HG03103 (cell line): ENCODE data around the gene CCL22.
"Not testable (repeated sequence)": the region's sequence is repeated elsewhere in the genome, so short reads cannot be mapped to it uniquely, and the experiment has no call there.

Source experiments
- ATAC-seq: cut with Tn5 transposase; IDR thresholded peaks from one replicate; pipeline ENCODE4 v1.9.1; 2021; ENCODE audit warnings: low read depth; ENCODE audit not compliant: unreplicated experiment

Gene CCL22

GRCh38 chr16:57374067-57374534, 15.5 kb downstream of the CCL22 start:
- no peak for ATAC-seq

GRCh38 chr16:57374925-57375465, 16.4 kb downstream of the CCL22 start:
- ATAC-seq: not testable (repeated sequence)

GRCh38 chr16:57376313-57376818, 17.8 kb downstream of the CCL22 start:
- ATAC-seq: no peak

DNA sequence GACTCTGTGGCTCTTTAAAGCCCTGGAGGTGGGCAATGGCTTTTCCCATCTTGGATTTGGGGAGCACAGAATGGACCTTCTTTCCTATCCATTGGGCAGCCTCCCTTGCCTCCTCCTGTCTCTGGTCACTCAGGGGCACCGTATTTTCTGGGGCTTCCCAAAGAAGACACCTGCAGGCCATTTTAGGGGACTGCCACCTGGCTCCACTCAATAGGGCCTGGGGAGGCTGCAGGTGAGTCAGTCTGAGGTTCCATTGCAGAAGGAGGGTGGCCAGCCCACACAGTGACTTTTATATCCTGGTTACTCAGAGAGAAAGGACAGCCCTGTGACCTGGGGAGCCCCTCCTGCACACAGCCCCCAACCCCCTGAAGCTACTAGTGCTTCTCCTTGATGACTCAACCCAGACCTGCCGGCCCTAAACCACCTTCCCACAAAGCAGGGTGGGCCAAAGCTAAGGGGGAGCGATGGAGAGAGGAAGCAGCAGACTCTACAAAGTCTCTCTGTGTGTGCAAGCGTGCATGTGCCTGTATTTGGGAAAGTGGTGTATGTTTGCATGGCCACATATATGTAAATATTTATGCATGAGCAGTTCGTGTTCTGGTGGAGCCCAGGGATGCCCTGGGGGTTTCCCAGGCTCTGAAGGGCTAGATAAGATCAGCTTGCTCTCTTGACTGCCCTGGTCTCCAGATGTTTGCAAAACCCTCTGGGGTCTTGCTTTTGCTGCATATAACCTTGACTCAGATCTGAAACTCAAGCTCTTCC, 18.7 kb downstream of the CCL22 start:
- peak; percentile 56 for ATAC-seq

DNA sequence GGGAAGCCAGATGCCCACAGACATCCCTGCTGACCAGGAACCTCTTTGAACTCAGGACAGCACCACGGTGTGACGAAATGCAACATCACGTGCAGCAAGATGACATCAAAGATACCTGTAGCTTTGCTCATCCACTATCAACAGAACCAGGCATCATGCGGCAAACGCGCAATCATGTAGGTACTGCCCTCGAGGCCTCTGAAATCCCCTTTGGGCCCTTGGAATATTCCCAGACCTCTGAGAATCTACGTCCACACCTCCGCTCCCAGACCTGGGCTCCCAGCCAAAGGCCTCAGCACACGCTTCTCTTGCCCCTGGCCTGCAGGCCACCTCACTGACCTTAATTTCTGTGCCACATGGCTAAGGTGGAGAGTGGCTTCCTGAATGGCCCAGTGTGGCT, 21.0 kb downstream of the CCL22 start:
- no peak for ATAC-seq

- ATAC-seq: no peak
Observed at GRCh38 chr16:57380671-57381462, 22.3 kb downstream of the CCL22 start.

DNA sequence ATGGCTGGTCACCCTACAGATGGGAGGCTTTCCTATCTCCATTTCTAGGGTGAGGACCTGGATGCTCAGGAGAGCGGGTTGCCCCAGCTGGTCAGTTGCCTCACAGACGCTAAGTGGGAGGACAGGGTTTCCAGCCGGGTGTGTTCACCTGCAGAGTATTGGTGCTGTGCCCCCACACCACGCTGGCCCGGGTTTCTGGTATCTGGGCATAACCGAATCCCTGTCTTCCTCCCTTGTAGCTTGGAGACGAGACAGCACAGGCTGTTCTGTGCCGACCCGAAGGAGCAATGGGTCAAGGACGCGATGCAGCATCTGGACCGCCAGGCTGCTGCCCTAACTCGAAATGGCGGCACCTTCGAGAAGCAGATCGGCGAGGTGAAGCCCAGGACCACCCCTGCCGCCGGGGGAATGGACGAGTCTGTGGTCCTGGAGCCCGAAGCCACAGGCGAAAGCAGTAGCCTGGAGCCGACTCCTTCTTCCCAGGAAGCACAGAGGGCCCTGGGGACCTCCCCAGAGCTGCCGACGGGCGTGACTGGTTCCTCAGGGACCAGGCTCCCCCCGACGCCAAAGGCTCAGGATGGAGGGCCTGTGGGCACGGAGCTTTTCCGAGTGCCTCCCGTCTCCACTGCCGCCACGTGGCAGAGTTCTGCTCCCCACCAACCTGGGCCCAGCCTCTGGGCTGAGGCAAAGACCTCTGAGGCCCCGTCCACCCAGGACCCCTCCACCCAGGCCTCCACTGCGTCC, 23.4 kb downstream of the CCL22 start:
- no peak for ATAC-seq

DNA sequence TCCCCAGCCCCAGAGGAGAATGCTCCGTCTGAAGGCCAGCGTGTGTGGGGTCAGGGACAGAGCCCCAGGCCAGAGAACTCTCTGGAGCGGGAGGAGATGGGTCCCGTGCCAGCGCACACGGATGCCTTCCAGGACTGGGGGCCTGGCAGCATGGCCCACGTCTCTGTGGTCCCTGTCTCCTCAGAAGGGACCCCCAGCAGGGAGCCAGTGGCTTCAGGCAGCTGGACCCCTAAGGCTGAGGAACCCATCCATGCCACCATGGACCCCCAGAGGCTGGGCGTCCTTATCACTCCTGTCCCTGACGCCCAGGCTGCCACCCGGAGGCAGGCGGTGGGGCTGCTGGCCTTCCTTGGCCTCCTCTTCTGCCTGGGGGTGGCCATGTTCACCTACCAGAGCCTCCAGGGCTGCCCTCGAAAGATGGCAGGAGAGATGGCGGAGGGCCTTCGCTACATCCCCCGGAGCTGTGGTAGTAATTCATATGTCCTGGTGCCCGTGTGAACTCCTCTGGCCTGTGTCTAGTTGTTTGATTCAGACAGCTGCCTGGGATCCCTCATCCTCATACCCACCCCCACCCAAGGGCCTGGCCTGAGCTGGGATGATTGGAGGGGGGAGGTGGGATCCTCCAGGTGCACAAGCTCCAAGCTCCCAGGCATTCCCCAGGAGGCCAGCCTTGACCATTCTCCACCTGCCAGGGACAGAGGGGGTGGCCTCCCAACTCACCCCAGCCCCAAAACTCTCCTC, 24.1 kb downstream of the CCL22 start:
- no peak for ATAC-seq

GRCh38 chr16:57383276-57384247, 25.0 kb downstream of the CCL22 start:
- ATAC-seq: no peak

DNA sequence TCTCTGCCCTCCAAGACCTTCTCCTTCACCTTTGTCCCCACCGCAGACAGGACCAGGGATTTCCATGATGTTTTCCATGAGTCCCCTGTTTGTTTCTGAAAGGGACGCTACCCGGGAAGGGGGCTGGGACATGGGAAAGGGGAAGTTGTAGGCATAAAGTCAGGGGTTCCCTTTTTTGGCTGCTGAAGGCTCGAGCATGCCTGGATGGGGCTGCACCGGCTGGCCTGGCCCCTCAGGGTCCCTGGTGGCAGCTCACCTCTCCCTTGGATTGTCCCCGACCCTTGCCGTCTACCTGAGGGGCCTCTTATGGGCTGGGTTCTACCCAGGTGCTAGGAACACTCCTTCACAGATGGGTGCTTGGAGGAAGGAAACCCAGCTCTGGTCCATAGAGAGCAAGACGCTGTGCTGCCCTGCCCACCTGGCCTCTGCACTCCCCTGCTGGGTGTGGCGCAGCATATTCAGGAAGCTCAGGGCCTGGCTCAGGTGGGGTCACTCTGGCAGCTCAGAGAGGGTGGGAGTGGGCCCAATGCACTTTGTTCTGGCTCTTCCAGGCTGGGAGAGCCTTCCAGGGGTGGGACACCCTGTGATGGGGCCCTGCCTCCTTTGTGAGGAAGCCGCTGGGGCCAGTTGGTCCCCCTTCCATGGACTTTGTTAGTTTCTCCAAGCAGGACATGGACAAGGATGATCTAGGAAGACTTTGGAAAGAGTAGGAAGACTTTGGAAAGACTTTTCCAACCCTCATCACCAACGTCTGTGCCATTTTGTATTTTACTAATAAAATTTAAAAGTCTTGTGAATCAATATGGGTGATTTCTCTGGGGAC, 25.9 kb downstream of the CCL22 start:
- ATAC-seq: no peak

DNA sequence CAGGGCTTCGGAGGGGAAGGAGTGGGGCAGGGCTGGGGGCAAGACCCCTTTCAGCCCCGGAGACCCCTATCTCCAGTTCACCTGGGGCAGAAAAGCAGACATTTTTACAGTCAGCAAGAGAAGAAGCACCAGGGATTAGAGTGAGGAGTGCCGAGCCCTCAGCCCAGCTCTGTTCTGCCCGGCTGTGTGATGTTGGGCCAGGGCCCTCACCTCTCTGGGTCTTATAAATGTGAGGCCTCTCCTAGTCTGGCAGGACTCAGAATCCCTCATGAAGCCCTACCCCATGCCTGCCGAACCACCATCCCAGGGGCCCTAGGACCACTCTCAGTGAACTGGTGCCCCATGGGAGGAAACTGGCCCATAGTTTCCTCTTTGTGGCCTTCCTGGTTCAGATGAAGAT, 26.5 kb downstream of the CCL22 start:
- no peak for ATAC-seq

GRCh38 chr16:57386381-57386951, 27.9 kb downstream of the CCL22 start:
- ATAC-seq: no peak

DNA sequence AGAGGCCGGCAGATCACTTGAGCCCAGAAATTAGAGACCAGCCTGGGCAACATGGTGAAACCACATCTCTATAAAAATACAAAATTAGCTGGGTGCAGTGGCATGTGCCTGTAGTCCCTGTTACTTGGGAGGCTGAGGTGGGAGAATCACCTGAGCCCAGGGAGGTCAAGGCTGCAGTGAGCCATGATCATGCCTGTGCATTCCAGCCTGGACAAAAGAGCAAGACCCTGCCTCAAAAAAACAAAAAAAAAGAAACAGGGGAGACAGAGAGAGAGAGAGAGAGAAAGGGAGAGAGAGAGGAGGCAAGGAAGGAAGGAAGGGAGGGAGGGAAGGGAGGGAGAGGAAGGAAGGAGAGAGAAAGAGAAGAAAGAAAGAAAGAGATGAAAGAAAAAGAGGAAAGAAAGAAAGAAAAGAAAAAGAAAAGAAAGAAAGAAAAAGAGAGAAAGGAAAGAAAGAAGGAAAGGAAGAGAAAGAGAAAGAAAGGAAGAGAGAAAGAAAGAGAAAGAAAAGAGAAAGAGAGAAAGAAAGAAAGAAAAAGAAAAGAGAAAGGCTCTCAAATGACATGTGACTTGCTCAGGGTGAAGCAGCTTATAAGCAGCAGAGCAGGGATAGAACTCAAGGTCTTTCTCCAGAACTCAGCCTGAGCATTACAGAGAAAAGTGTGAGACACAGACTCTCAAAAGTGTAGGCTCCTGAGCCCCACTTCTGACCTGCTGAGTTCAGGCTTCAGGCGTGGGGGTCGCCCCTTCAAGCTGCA, 29.2 kb downstream of the CCL22 start:
- ATAC-seq: no peak

DNA sequence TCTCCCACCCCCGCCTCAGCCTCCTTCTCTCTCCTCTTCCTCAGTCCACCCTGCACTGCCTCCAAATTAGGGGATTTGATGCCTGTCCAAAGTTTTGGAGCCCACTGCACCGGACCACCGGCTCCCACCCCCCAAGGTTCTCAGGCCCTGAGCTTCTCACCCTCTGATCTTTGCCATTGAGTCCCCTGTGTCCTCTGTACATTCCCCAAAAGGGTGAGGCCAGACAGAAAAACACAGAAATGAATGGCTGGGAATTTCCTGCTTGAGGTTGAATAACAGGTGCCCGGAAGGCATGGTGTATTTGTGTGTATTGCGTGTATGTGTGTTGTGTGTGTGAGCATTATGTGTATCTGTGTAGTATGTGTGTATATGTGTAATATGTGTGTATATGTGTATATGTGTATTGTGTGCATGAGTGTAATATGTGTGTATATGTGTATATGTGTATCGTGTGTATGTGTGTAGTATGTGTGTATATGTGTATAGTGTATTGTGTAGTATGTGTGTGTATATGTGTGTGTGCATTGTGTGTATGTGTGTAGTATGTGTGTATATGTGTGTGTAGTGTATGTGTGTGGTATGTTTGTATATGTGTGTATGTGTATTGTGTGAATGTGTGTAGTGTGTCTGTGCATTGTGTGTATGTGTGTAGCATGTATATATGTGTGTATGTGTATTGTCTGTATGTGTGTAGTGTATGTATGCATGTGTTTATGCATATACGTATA, 29.9 kb downstream of the CCL22 start:
- no peak for ATAC-seq

DNA sequence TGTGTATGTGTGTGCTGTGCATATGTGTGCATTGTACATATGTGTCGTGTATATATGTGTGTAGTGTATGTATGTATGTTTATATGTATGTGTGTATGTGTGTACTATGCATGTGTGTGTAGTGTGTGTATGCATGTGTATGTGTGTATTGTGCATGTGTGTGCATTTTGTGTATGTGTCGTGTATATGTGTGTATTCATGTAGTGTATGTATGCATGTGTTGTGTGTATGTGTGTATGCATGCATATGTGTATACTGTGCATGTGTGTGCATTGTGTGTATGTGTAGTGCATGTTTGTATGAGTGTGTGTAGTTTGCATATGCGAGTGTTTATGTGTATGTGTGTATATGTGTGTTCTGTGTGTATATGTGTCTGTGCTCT, 30.5 kb downstream of the CCL22 start:
- ATAC-seq: no peak

- ATAC-seq: no peak
Observed at GRCh38 chr16:57390636-57391295, 32.2 kb downstream of the CCL22 start.
